HFFc6 (cell line): Measurements from ENCODE around the gene PDE4B. TPM values are rescaled to one million over a fixed set of nuclear protein-coding genes. Genes with fewer than 3 reads are reported as not detected.

ENCODE experiments used
- DNase-seq: peaks from one replicate; pipeline ENCODE4 v3.0.0-alpha.2; 2018
- H3K27ac Mint-ChIP-seq: 2 replicates; pipeline ENCODE4 v1.8.0; 2020; ENCODE audit warnings: mild to moderate bottlenecking, mixed read lengths
- H3K27me3 Mint-ChIP-seq: 2 replicates; pipeline ENCODE4 v1.8.0; 2021; ENCODE audit warnings: mild to moderate bottlenecking, moderate library complexity, mixed read lengths; ENCODE audit not compliant: insufficient read depth
- H3K36me3 Mint-ChIP-seq: 2 replicates; pipeline ENCODE4 v1.8.0; 2021; ENCODE audit warnings: low read depth, mixed read lengths
- H3K4me1 Mint-ChIP-seq: 2 replicates; pipeline ENCODE4 v1.8.0; 2020; ENCODE audit warnings: low read depth, mixed read lengths
- H3K4me3 Mint-ChIP-seq: 2 replicates; pipeline ENCODE4 v1.8.0; 2020; ENCODE audit warnings: mild to moderate bottlenecking, moderate library complexity, mixed read lengths
- H3K9me3 Mint-ChIP-seq: 2 replicates; pipeline ENCODE4 v1.8.0; 2020; ENCODE audit warnings: mild to moderate bottlenecking, mixed read lengths
- total RNA-seq, 6 experiments: library from RNA; stranded (reverse); fragmentation: NEBNext Ultra II Directional; extraction: Animal tissue kit (Norgen Biotek cat#: 25700); gene quantifications; 2 replicates in 1 of 6; 3 replicates in 5 of 6; pipeline ENCODE4 v1.2.3, GENCODE V29; 2021
- TF ChIP-seq, protein P1 (sequence below): fragments of 200-600 bp; sonication (generic); IDR thresholded peaks from 2 replicates; pipeline ENCODE4 v1.5.0; 2021; ENCODE audit warnings: antibody characterized with exemption, mild to moderate bottlenecking

Gene PDE4B
- total RNA-seq, 6 experiments from 2014 or later: 34.9 to 57.6 (median 42.8) TPM

DNA sequence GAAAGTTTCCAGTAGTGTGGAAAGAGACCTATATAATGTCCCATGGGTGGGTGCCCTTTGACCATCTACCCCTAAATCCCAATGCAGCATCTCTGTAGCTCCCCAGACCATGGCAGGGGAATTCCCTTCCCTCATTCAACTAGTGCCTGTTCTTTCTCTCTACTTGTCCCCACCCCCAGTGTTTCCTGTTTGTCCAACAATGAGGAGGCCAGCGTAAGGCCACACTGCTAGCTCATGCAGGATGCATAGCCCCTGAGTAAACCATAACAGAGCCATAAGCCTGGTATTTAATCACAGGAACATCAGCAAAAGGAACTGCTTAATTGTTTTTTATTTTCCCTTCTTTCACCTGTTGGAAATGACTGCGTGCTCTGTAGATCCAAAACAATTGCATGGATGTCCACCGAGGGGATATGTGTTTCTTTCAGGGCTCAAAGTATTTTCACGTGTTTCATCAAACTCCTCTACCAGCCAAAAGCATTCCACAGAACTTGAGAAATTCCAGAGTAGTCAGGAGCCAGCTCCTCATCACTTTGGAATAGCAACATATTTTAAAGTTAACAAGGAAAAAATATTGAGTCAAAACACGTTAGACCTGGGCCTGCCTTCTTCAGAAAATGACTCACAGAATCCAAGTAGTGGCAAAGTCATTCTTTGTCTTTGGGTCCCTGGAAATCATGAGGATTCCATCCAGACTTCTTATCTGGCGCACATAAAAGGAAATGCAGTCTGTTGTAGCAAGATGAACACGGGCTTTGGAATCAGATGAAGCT lies 578.7 kb downstream of the PDE4B start:
- Mint-ChIP-seq H3K4me3 (peak overlapping the region; percentile 62), H3K27ac (peak overlapping the region; percentile 88), H3K36me3 (peaks cover 69% of the 10 kb centered on the region), H3K9me3 (no peaks in the 10 kb centered on the region; the same call in 1 of the 2 replicates), H3K4me1 (peaks cover 97% of the 10 kb centered on the region), H3K27me3 (peaks cover 32% of the 10 kb centered on the region)
- TF ChIP-seq, protein P1, sequence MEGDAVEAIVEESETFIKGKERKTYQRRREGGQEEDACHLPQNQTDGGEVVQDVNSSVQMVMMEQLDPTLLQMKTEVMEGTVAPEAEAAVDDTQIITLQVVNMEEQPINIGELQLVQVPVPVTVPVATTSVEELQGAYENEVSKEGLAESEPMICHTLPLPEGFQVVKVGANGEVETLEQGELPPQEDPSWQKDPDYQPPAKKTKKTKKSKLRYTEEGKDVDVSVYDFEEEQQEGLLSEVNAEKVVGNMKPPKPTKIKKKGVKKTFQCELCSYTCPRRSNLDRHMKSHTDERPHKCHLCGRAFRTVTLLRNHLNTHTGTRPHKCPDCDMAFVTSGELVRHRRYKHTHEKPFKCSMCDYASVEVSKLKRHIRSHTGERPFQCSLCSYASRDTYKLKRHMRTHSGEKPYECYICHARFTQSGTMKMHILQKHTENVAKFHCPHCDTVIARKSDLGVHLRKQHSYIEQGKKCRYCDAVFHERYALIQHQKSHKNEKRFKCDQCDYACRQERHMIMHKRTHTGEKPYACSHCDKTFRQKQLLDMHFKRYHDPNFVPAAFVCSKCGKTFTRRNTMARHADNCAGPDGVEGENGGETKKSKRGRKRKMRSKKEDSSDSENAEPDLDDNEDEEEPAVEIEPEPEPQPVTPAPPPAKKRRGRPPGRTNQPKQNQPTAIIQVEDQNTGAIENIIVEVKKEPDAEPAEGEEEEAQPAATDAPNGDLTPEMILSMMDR: no peak
- DNase-seq: peak; percentile 80

DNA sequence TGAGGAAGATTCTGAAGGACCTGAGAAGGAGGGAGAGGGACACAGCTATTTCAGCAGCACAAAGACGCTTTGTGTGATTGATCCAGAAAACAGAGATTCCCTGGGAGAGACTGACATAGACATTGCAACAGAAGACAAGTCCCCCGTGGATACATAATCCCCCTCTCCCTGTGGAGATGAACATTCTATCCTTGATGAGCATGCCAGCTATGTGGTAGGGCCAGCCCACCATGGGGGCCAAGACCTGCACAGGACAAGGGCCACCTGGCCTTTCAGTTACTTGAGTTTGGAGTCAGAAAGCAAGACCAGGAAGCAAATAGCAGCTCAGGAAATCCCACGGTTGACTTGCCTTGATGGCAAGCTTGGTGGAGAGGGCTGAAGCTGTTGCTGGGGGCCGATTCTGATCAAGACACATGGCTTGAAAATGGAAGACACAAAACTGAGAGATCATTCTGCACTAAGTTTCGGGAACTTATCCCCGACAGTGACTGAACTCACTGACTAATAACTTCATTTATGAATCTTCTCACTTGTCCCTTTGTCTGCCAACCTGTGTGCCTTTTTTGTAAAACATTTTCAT lies 579.9 kb downstream of the PDE4B start:
- no peaks in the 10 kb centered on the region; the same call in 1 of the 2 replicates for H3K9me3 Mint-ChIP-seq
- H3K36me3 Mint-ChIP-seq: peaks cover 57% of the 10 kb centered on the region
- TF ChIP-seq, protein P1: no peak
- peaks cover 31% of the 10 kb centered on the region for H3K27me3 Mint-ChIP-seq
- peak overlapping the region; percentile 88 for H3K27ac Mint-ChIP-seq
- no peak for DNase-seq
- H3K4me3 Mint-ChIP-seq: peak overlapping the region; percentile 62
- peaks cover 89% of the 10 kb centered on the region for H3K4me1 Mint-ChIP-seq

DNA sequence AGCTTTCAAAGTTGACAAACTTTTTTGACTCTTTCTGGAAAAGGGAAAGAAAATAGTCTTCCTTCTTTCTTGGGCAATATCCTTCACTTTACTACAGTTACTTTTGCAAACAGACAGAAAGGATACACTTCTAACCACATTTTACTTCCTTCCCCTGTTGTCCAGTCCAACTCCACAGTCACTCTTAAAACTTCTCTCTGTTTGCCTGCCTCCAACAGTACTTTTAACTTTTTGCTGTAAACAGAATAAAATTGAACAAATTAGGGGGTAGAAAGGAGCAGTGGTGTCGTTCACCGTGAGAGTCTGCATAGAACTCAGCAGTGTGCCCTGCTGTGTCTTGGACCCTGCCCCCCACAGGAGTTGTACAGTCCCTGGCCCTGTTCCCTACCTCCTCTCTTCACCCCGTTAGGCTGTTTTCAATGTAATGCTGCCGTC lies 580.5 kb downstream of the PDE4B start:
- Mint-ChIP-seq H3K4me1 (peaks cover 85% of the 10 kb centered on the region), H3K36me3 (peaks cover 52% of the 10 kb centered on the region), H3K4me3 (peak overlapping the region; percentile 62), H3K27me3 (peaks cover 31% of the 10 kb centered on the region), H3K9me3 (no peaks in the 10 kb centered on the region; the same call in 1 of the 2 replicates), H3K27ac (peak overlapping the region; percentile 88)
- no peak for DNase-seq
- TF ChIP-seq, protein P1: no peak

DNA sequence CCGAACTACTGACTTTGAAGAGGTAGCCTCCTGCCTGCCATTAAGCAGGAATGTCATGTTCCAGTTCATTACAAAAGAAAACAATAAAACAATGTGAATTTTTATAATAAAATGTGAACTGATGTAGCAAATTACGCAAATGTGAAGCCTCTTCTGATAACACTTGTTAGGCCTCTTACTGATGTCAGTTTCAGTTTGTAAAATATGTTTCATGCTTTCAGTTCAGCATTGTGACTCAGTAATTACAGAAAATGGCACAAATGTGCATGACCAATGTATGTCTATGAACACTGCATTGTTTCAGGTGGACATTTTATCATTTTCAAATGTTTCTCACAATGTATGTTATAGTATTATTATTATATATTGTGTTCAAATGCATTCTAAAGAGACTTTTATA lies 581.5 kb downstream of the PDE4B start:
- peak overlapping the region; percentile 80 for H3K27ac Mint-ChIP-seq
- no peaks in the 10 kb centered on the region; the same call in 1 of the 2 replicates for H3K9me3 Mint-ChIP-seq
- DNase-seq: no peak
- TF ChIP-seq, protein P1: no peak
- peak overlapping the region; percentile 71 for H3K4me3 Mint-ChIP-seq
- H3K36me3 Mint-ChIP-seq: peaks cover 42% of the 10 kb centered on the region
- H3K4me1 Mint-ChIP-seq: peaks cover 76% of the 10 kb centered on the region
- peaks cover 31% of the 10 kb centered on the region for H3K27me3 Mint-ChIP-seq

DNA sequence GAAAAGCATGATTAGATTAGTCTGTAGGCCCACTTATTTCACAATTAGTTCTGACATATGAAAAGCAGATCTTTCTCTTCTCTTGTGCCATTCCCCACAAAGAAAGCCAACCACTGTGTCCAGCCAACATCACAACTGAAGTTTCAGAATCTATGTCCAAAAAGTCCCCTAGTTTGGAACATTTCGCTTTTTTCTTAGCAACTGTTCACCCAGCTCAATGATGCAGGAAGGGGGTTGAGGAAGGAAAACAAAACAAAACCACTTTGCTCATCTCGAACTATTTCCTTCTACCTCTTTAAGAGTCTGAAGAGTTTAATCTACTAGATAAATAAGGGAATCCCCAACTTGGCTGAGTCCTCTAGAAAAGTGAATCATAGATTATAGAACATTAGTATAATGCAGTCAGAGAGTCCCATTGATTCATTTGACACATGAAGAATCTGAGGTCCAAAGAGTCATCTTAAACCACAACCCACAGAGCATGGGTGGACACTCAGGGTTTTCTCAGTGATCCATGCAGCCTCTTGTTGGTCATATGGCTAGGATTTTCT lies 581.9 kb downstream of the PDE4B start:
- H3K4me1 Mint-ChIP-seq: peaks cover 71% of the 10 kb centered on the region
- TF ChIP-seq, protein P1: no peak
- DNase-seq: peak; percentile 90
- no peaks in the 10 kb centered on the region; the same call in 1 of the 2 replicates for H3K9me3 Mint-ChIP-seq
- H3K27ac Mint-ChIP-seq: peak overlapping the region; percentile 80
- peaks cover 31% of the 10 kb centered on the region for H3K27me3 Mint-ChIP-seq
- peaks cover 37% of the 10 kb centered on the region for H3K36me3 Mint-ChIP-seq
- H3K4me3 Mint-ChIP-seq: peak overlapping the region; percentile 71
